Muscle of arm (tissue), 12 donors: ENCODE results near the gene RAB5IF. TPM values are rescaled to one million over a fixed set of nuclear protein-coding genes. Genes with fewer than 3 reads are reported as not detected.
"Not testable (repeated sequence)": the region's sequence is repeated elsewhere in the genome, so short reads cannot be mapped to it uniquely, and the experiment has no call there.

Experiments
- DNase-seq: peaks from one replicate; pipeline ENCODE4 v3.0.0-alpha.2; 2013
- polyA plus RNA-seq, 12 donors: library from polyadenylated mRNA; unstranded; fragments of 120-200 nt; gene quantifications; one replicate each; pipeline ENCODE4 v1.2.1, GENCODE V29; 2013; ENCODE audit not compliant: insufficient read length in 12 of 12

RAB5IF gene
- polyA plus RNA-seq, 12 donors = 28.4 to 49.6 (median 40.7) TPM; not detected in 1

GRCh38 chr20:36582322-36582721 is 23.3 kb upstream of the RAB5IF start:
- no peak for DNase-seq

- DNase-seq = no peak
Observed at GRCh38 chr20:36582821-36583220, 22.8 kb upstream of the RAB5IF start.

- no peak for DNase-seq
Observed at GRCh38 chr20:36584018-36584481, 21.5 kb upstream of the RAB5IF start.

GRCh38 chr20:36585410-36586125 is 20.0 kb upstream of the RAB5IF start:
- no peak for DNase-seq

- DNase-seq = no peak
Observed at GRCh38 chr20:36587388-36588070, 18.1 kb upstream of the RAB5IF start.

- no peak for DNase-seq
Observed at GRCh38 chr20:36591281-36591680, 14.3 kb upstream of the RAB5IF start.

- DNase-seq = no peak
Observed at GRCh38 chr20:36591854-36592641, 13.5 kb upstream of the RAB5IF start.

GRCh38 chr20:36593347-36593929 is 12.1 kb upstream of the RAB5IF start:
- no peak for DNase-seq

- DNase-seq = no peak
Observed at GRCh38 chr20:36599912-36600345, 5.7 kb upstream of the RAB5IF start.

- DNase-seq = no peak
Observed at GRCh38 chr20:36601540-36601939, 4.0 kb upstream of the RAB5IF start.

GRCh38 chr20:36604952-36605398 is 604 bp upstream of the RAB5IF start:
- DNase-seq = no peak

- DNase-seq = no peak
Observed at GRCh38 chr20:36606158-36607066, 833 bp downstream of the RAB5IF start.

- no peak for DNase-seq
Observed at GRCh38 chr20:36607586-36608387, 2.2 kb downstream of the RAB5IF start.

GRCh38 chr20:36608388-36608728 is 2.8 kb downstream of the RAB5IF start:
- not testable (repeated sequence) for DNase-seq

- no peak for DNase-seq
Observed at GRCh38 chr20:36611625-36612024, 6.0 kb downstream of the RAB5IF start.

GRCh38 chr20:36613974-36614373 is 8.4 kb downstream of the RAB5IF start:
- no peak for DNase-seq

GRCh38 chr20:36614781-36615557 is 9.4 kb downstream of the RAB5IF start:
- DNase-seq = no peak

- DNase-seq = no peak
Observed at GRCh38 chr20:36620917-36621316, 15.3 kb downstream of the RAB5IF start.

GRCh38 chr20:36623444-36623843 is 17.9 kb downstream of the RAB5IF start:
- no peak for DNase-seq
